Measurements from ENCODE around the gene RBM33.

DNA sequence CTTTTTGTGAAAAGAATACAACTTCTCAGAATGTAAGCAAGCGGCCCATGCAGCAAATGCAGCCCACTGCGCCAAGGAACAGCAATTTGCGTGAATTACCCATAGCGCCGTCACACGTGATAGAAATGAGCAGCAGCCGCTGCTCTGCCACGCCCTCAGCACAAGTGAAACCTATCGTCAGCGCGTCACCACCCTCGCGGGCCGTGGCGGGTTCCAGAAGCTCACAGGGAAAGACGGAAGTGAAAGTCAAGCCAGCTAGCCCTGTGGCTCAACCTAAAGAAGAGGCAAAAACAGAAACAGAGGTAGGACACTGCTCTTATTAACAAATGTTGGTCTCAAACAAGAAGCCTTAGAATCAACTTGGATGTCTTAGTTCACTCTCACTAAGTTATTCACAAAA is 97.3 kb downstream of the RBM33 start:
- TF ChIP-seq YY1 (IDR thresholded peaks at IDR 0.05; ENCODE audit: insufficient read depth, insufficient read length) (no peak), SUZ12 (IDR thresholded peaks at IDR 0.05; ENCODE audit: extremely low read depth, insufficient read depth, insufficient read length) (no peak)

Measured in NT2/D1 (cell line).